HG02759 (cell line): ENCODE results near the gene WDFY3.
A peak's percentile ranks its signal among the peaks of the same experiment; 100 is the strongest.

Experiments
- ATAC-seq: cut with Tn5 transposase; IDR thresholded peaks from one replicate; pipeline ENCODE4 v1.9.1; 2021; ENCODE audit warnings: mild to moderate bottlenecking, moderate library complexity; ENCODE audit not compliant: unreplicated experiment

Gene WDFY3

DNA sequence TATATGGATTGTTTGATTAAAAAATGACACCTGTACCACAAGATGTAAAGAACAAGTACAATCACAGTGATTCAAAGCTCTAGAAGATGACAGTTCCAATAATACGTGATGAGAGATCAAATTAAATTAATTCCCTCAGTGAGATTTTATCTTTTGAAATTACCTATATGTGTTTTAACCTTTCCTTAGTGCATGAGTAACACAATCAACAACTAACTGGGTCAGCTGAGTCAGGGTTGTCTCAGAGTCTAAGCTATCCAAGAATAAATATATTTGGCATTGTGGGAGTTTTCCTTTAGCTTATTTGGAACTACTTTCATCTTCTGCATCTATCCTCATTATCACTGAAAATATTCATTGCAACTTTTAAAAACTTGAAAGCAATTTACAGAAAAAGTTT, 162.8 kb downstream of the WDFY3 start:
- ATAC-seq, result no peak

DNA sequence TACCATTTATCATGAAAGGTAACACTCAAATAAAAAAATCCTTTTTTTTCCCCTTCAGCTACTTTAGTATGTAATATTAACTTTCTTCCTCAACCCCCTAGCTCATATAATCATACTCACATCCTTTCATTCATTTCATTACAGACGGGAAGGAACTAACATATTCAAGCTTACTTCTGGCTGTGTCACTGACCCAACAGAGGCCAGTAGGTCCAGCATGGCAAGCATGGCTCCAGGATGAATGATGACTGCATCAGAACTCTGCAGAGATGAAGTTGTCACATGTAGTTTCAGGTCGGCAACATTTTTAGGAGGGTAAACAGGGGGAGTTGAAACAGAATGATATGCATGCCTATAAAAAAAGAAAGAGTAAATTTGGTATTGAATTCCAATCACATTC, 163.4 kb downstream of the WDFY3 start:
- no peak for ATAC-seq

DNA sequence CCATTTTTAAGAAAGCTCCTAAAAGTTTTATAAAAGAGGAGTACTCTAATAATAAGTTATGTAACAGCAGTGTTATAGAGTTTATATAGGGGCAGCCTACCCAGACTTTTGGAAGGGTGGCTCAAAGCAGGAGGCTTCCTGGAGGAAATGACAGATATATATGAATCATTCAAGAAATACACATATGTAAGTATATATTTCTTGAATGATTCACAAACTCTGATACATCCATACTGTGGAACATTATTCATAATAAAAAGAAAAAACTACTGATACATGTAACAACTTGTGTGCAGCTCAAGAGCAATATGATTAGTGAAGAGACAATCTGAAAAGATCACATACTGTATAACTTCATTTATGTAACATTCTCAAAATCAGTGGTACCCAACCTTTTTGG, 166.2 kb downstream of the WDFY3 start:
- ATAC-seq, result no peak

GRCh38 chr4:84799318-84799717, 167.2 kb downstream of the WDFY3 start:
- ATAC-seq, result no peak

DNA sequence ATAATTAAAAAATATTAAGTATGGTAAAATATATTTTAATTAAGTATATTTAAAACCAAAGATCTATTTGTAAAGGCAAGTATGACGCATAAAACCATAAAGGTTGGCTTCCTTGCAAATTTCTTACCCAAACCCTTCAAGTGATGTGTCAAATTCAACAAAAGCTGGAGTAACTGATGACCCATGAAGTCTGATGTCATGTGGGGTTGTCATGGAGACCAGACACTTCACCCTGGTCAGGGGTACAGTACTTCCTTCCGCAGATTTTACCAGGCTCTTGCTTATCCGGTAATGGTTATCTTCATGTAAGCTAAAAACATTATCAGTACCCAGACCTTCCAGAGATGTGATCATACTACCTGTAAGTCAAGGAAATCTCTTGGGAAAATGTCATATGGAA, 170.1 kb downstream of the WDFY3 start:
- ATAC-seq, result no peak

GRCh38 chr4:84792366-84793301, 173.9 kb downstream of the WDFY3 start:
- ATAC-seq, result no peak

- ATAC-seq, result no peak
Measured at GRCh38 chr4:84790769-84791565, 175.5 kb downstream of the WDFY3 start.

DNA sequence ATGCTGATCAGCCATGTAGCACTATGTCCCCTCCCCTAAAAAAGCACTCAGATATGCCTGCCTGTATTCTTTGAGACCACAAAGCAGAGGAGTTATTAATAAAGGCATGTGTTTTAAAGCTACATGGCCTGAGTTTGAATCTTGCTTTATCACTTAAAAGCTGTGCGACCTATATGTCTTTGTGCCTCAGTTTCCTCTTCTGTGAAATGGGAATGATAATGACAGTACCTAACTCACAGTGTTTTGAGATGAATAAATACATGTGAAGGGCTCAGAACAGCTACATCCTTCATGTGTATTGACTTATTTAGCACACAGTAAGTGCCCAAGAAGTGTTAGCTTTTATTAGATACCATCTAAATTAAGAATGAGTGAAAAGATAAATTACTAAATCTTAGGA, 180.0 kb downstream of the WDFY3 start:
- ATAC-seq, result no peak

GRCh38 chr4:84782517-84782916, 184.0 kb downstream of the WDFY3 start:
- ATAC-seq, result no peak

DNA sequence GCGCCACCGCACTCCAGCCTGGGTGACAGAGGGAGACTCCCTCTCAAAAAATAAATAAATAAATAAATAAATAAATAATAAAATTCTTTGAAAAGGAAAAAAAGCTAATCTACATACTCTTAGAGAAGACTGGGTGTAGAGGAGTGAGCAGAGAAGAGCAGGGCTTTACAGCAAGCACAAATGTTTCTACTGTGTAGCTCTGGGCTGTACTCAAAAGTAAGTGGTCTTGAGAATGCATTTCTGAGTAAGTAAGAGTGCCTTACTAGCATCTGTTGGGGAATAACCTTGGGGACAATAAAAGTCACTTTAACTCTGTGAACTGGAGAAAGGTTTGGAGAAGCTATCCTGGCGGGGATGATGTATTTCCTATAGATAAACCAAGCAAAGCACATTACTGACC, 185.8 kb downstream of the WDFY3 start:
- ATAC-seq, result no peak

GRCh38 chr4:84778041-84778440, 188.4 kb downstream of the WDFY3 start:
- ATAC-seq, result no peak

DNA sequence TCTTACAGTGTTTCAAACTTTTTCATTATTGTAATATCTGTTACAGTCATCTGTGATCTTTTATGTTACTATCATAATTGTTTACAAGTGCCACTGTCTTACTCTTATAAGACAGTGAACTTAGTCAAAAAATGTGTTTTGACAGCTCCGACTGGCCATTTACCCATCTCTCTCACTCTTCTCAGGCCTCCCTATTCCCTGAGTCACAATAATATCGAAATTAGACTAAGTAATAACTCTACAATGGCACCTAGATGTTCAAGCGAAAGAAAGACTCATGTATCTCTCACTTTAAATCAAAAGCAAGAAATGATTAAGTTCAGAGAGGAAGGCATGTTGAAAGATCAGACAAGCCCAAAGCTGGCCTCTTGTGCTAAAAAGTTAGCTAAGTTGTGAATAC, 199.3 kb downstream of the WDFY3 start:
- no peak for ATAC-seq

DNA sequence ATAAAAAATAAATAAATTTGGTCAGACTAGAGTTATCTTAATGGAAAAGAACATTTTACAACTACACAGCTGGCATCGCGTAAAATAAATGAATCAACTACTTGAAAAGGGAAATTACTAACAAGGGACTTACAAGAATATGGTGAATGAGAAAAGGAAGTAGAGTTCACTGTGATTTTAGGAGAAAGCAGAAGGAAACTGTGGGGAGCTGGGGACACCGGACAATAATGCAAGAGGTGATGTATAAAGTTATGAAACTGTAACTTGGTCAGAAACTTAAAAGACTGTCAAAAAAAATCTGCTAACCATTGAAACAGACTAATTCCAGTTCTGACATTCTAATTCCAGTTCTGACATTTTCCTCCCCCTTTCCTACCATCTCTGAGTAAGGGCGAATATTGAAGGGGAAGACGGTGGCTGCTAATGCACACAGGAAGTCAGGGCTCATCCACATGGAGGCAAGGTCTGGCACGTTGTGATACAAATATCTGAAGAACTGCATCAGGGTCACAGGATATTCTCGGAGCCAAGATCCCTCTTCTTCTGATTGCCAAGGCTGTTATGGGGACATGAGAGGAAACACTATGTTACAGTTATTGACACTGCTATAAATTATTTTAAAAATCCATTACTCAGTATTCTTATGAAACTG, 213.0 kb downstream of the WDFY3 start:
- ATAC-seq, result no peak

DNA sequence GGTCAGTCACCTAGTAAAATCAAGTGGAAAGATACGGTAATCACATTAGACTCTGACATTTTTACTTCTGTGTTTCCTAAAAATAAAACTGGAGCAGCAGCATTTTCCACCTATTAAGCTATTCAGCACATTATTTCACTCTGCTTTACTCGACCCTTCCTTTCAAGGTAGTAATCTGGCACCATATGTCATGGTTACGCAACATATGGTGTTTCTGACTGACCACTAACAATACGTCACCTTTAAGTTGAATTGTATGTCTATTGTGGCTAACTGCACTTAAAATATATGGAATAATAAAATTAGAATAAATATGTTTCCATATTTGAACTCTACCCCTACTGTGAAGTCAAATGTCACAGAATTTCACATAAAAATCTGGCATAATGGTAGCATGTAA, 214.8 kb downstream of the WDFY3 start:
- no peak for ATAC-seq

GRCh38 chr4:84750960-84751283, 215.6 kb downstream of the WDFY3 start:
- no peak for ATAC-seq

- ATAC-seq, result peak; percentile 80
Measured at GRCh38 chr4:84750260-84750959, 216.1 kb downstream of the WDFY3 start.

- ATAC-seq, result no peak
Measured at GRCh38 chr4:84740057-84740456, 226.4 kb downstream of the WDFY3 start.

- no peak for ATAC-seq
Measured at GRCh38 chr4:84738622-84739021, 227.9 kb downstream of the WDFY3 start.

- ATAC-seq, result no peak
Measured at GRCh38 chr4:84737656-84738055, 228.8 kb downstream of the WDFY3 start.

DNA sequence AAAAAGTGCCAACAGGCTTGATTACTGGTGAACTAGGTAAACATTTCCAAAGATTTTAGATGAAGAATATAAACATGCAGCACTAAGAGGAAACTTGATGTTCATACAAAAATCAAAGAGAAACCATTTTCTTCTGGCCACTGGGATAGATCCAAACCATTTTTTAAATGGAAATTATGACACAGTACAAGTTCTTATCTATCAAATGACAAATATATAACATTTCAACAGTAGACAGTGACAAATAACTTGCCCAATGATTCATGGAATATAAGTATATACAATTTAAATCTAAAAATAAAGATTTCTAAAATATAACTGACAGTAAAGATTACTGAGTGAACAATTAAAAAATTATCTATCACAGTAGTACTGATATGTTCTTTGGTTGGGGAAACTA, 232.5 kb downstream of the WDFY3 start:
- ATAC-seq, result no peak
